ENCODE measurements around the gene ZNF496.

DNA sequence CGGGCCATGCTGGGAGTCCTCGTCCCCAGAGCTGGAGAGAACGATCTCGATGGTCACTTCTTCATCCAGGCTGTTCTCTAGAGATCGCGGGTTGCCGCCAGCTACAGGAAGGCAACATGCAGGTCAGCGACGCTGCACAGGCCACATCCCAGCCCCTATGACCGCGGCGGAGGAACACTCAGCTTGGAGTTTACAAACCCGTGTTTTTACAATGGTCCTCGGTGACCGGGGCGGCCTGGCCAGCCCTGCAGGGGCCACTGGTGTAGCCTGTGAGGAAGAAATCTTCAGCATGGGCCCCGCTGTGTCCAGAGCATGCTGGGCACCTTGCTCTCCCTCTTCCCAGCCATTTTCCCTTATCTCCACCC is 30.5 kb downstream of the ZNF496 start:
- TF ChIP-seq, protein P1, sequence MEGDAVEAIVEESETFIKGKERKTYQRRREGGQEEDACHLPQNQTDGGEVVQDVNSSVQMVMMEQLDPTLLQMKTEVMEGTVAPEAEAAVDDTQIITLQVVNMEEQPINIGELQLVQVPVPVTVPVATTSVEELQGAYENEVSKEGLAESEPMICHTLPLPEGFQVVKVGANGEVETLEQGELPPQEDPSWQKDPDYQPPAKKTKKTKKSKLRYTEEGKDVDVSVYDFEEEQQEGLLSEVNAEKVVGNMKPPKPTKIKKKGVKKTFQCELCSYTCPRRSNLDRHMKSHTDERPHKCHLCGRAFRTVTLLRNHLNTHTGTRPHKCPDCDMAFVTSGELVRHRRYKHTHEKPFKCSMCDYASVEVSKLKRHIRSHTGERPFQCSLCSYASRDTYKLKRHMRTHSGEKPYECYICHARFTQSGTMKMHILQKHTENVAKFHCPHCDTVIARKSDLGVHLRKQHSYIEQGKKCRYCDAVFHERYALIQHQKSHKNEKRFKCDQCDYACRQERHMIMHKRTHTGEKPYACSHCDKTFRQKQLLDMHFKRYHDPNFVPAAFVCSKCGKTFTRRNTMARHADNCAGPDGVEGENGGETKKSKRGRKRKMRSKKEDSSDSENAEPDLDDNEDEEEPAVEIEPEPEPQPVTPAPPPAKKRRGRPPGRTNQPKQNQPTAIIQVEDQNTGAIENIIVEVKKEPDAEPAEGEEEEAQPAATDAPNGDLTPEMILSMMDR (IDR thresholded peaks at IDR 0.05), result no peak
- no peak for TF ChIP-seq POLR2A (IDR thresholded peaks at IDR 0.05)
- no peak for TF ChIP-seq EP300 (IDR thresholded peaks at IDR 0.05)
- no peak for TF ChIP-seq POLR2AphosphoS5 (IDR thresholded peaks at IDR 0.05)
